Measurements from ENCODE around the gene SIM2.

The SIM2 gene

DNA sequence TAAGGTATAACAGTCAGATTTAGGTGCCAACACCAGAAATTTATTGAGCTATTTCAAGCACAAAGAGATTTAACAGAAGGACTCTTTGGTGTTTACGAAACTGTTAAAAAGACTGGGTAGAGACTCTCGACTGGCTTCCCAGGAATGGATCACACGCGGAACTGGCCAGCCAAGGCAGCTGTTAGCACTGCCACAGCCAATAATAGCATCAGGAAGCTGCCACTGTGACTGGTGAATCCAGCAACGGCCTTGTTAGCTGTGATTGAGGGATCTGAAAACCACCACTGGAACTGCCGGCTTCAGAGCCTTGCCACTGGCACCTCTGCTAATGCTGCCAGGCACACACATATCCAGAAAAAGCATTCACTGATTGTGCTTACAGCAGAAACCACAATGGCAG is 10.6 kb upstream of the SIM2 start:
- DNase-seq (ENCODE audit: low spot score), result no peak

DNA sequence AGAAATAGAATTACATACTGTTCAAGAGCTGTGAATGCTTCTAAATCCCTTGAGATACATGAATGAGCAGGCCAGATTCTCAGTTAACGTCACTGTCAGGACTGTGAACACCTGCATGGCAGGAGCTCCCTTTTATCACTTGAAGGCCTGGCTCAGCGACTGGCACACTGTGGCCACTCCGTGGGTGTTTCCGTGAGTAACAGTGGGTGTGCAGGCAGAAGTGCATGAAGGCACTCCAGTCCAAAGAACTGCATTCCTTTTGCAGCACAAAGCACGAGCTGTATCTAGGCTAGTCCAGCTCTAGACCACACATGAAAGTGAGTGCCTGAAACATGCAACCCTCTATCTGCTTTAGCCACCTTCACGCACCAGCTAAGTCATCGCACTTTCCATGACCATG is 9.6 kb upstream of the SIM2 start:
- DNase-seq (ENCODE audit: low spot score), result no peak

DNA sequence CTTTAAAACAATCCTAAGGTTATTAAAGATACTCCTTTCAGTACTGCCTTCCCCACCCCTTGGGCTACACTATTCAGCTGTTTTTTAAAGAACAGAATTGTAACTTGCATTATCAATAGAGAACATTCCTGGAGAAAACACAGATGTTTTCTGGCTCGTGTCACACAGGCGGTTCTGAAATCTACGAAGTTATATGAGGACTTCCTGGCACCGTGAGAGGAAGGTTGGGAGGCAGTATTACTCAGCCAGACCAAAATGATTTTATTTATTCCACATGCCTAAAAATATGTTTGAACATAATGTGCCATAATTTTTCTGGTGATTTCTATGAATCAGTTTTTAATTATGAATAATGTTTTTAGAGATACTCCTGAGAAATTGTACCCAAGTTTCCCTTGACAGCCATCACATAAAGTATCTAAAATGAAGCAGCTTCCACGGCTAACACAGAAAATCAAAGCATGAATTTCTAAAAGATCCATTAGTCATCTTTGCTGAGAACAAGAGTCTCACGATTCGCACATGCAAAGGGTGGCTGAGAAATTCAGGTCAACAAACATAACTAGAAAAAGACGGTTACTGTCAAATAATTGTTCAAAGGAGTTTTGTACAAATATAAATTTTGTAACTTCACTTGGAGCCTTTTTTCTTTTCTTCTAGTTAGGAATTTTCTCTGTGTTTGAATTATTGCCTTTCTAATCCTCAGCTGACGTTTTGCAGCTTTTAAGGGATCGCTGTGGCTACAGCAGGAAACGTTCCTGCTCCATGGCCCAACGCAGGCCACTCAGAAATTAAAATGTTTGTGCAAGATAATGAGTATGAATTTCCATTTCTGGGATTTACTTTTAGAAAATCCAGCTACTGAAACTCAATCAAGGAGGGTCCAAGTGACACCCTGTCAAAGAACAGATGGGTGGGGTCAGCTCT is 8.0 kb upstream of the SIM2 start:
- DNase-seq (ENCODE audit: low spot score), result no peak

DNA sequence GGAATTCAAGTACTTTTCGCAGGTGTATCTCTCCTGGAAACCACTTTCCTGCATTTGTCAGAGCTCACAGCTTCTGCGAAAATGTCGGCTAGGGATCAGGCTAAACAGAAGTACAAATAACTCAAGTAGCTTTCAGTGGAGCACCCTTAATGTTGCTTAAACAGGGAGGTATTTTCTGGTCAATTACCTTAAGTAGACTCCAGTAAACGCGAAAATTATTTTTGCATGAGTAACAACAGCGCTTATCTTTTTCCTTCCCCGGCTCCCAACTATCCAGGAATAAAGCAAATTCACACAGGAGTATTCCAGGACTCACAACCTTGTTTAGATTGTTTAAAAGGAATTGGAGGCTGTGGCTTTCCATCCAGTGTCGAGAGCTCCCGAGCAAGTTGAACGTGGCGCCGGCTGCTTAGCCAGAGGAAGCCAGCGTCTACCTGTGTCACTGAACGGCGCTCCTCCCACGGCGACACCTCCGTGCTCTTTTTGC is 7.3 kb upstream of the SIM2 start:
- no peak for DNase-seq (ENCODE audit: low spot score)

DNA sequence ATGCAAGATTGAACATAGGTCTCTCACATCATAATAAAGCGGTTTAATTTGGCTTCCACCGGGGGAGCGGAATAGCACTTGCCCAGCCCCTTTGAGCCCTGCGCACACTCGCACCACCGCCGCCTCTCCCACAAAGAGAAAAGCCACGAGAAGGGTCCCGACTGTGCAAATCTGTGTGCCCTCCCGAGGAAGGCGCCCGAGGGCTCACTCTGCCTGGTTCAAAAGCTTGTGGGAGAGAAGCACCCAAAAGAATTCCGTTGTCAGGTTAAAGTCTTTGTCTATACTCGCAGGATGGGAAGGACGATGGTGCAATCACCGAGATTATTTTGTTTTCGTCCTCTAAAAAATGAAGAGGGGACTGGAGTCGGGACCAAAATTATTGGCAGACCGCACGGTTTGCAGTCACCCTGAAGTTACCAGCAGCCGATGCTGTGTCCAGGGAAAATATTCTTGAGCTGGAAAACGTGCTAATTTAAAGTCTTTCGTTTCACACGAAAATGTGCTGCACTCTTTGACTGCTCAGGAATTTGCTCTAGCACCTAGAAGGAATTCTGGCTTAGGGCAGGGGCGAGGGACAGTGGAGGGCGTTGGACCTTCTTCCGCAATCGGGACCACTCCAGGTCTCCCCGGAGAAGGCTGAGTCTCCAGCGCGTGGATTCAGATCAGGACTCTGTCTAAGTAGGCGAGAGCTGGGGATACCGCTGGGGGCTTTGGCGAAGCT is 6.6 kb upstream of the SIM2 start:
- DNase-seq (ENCODE audit: low spot score), result no peak

DNA sequence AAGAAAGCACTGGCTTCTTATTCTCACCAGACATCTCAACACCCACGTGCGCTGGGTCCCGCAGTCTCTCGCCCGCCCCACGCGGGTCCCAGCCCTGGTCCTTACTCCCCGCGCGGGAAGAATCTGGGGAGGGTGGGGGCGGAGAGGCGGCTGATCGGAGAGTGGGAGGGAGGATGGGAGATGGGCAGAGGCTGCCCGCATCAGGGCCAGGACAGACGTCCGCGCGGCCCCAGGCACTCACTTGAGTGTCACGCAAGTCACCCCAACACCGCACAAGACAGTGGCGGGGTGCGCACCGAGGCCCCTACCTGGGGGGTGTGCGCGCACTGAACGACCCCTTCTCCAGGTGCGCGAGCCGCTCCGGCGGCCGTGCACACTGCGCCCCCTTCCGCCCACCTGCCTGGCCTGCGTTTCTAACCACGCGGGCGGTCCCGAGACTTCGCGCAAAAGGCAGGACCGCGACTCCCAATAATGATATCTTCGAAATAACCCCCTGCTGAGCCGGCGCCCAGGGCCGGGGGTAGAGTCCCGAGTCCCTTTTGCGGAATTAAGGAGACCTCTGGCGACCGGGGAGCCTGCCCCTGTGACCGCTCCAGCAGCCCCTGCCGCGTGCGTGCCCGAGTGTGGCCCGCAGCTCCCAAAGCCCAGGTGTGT is 6.0 kb upstream of the SIM2 start:
- DNase-seq (ENCODE audit: low spot score), result no peak

DNA sequence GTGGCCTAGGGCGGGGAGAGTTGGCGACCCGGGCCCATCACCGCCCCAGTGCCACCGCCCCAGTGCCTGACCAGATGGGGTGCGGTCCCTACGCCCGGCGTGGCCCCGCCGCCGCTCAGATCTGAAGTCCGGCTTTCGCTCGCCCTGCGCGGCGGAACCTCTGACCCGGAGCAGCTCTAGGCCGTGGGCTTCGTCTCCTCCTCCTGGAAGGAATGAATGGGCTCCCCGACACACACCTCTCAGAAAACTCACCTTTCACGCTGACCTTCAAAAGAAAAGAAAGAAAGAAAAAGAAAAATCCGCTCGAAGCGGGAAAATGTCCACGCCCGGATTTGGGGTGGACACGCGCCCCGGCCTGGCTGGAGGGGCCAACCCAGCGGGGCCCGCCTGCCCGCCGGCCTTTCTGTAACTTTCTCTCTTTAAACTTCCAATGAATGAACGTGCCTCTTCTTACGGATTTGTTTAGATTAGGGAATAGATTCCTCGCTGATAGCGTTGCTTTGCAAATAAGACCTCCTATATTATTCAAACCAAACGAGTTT is 5.4 kb upstream of the SIM2 start:
- no peak for DNase-seq (ENCODE audit: low spot score)

DNA sequence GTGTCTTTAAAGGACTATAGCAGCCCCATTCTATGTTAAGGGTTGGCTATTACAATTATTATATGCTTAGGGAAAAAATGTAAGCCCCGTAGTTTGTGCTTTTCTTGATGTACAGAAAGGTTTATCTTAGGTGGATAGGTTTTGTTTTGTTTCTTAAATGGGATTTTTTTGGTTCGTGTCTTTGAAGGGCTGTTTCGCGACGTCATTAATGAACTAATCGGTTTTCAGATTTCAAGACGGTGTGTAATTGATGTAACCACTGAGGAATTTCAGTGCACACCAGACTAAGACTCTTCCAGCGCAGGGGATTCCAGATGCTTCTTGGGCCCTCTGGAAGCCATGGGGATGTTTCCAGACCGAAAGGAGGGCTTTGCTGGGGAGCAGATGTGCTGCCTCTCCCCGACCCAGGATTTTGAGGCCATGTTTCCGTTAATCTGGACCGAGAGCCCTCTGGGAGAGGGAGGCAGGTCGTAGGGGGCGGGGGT is 4.8 kb upstream of the SIM2 start:
- DNase-seq (ENCODE audit: low spot score), result no peak

DNA sequence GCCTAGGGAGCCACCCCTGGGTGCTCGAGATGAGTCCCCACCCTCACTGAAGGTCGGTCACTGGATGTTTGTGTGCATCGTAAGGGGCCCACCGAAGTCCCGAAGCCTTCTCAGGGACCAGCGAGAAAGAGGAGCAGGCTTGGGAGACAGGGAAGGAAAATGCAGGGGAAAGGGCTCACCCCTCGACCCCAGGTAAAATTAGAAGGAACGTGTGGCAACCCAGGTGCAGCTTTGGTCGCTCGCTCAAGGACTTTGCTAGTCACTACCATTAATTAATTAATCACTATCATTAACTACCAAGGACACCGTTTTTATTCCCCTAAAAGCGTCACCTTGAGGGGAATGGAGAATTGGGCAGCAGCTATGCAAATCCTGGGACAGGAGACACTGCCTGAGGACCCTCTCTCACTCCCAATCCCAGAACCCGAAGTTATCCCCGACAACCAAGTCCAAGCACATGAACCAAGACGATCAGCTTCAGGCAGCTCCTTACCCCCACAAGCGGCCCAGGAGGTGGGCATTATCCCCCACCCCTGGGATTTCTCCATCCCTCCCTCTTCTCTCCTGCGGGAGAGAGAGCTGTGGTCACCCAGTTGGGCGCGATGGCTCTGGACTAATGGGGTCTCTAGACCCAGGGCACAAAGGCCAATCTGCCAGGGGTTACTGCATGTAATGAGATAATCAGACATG is 4.2 kb upstream of the SIM2 start:
- DNase-seq (ENCODE audit: low spot score), result no peak

DNA sequence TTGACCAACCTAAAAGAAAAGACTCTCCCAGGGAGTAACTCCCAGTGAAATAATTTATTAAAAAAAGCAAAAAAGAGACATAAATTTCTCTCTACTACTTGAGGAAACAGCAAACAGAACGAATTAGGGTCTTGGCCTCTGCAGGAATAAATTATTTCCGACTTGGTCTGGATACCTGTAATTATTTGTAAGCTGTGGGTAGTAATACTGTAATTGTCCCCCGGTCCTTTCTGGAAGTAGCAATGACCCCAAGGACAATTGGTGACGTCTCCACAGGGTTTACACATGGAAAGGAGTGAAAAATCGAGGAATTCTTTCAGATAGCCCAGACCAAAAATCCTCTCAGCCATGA is 3.7 kb upstream of the SIM2 start:
- no peak for DNase-seq (ENCODE audit: low spot score)

DNA sequence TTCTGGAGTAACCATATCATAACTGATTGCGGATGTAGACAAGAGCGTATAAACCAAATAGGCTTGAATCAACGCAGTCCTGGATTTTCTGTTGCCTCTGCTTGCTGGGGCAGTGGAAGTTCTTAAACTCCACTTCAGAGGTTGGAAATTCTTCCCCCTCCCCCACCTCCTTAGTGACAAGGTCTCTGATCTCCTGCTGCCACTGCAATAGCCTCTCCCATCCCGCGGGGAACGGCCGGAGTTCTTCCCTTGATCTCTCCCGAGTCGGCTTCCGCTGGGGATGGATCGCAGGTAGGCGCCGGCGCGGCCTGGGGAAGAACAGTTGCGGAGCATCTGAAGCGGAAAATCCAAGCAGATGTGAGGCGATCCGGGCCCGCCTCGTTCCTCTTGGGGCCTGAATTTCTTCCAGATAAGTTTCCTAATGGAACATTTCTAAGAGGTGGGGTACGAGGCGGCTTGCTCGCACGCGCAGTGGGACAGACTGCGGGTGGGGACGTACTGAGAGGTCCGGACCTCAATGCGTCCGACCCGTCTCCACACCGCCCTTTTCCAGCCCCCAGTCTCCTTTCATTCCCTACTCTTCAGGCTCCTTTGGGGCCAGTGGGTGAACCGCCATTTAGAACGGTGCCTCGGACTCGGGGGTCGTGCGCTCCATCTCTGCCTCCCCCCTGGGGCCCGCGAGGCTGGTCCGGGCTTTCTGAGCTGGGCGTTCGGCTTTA is 3.1 kb upstream of the SIM2 start:
- no peak for DNase-seq (ENCODE audit: low spot score)

DNA sequence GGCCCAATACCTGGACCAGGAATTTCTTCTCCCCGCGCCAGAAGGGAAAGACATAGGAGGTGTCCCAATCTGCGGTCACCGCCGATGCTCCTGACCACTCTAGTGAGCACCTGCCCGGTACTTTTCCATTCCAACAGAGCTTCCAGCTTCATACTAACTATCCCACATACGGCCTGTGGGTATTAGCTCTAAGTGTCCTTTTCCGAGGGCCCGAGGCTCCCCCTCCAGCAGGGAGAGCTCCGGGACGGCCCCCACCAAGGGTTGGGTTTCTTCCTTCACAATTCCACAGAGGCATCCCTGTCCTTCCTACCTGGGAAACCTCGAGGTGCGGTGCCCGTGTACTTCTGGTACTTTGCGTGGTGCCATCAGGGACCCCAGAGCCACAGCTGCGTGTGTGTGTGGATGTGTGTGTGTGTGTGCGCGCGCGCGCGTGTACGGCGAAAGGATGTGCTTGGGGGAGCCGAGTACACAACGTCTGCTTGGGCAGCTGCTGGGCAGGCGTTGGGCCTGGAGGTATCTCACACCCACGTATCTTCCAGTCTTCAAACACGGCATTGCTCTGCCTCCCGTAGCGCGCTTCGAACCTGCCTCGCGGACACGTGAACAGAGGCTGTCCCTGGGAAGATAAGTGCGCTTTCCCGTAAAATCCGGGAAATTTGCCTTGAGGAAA is 2.4 kb upstream of the SIM2 start:
- no peak for DNase-seq (ENCODE audit: low spot score)

DNA sequence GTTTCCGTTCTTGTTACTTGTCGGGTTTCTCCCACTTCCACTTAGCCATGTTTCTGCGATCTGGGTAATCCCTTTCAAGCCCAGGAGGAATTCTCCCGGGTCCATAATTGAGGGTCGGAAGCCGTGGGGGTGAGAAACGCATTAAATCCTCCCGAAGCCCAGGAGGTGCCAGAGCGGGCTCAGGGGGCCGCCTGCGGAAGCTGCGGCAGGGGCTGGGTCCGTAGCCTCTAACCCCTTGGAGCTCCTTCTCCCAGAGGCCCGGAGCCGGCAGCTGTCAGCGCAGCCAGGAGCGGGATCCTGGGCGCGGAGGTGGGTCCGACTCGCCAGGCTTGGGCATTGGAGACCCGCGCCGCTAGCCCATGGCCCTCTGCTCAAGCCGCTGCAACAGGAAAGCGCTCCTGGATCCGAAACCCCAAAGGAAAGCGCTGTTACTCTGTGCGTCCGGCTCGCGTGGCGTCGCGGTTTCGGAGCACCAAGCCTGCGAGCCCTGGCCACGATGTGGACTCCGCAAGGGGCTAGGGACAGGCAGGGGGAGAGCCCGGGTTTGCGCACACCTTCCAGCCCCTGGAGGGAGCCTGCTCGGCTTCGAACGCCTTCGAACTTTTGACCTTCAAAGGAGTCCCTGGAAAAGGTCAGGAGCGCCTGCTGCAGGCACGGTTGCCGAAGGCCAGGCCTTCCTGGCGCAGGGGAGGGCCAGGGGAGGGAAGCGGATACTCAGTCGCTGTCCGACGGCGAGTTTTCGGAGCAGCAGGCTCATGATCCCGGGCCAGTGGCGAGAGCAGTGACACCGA is 1.7 kb upstream of the SIM2 start:
- DNase-seq (ENCODE audit: low spot score), result no peak

DNA sequence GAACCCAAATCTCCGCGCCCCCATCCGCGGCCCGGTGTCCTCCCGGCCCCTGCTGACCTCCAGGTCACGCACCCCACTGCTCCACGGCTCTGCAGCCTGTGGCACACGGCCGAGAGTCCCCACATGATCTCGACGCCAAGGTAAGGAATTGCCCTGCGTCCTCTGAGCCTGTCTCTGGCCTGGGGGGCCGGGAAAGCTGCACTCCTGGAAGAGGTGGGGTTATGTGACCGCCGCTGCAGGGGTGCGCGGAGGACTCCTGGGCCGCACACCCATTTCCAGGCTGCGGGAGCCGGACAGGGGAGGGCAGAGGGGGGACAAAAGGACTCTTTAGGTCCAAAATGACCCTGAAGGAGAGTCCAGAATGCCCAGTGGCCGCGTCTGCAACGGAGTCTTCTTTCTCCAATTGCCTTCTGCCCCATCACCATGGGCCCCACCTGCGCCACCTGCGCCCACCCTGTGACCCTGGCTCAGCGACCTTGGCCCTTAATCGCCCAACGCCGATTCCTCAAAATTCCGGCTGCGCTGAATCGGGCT is 997 bp upstream of the SIM2 start:
- DNase-seq (ENCODE audit: low spot score), result no peak

DNA sequence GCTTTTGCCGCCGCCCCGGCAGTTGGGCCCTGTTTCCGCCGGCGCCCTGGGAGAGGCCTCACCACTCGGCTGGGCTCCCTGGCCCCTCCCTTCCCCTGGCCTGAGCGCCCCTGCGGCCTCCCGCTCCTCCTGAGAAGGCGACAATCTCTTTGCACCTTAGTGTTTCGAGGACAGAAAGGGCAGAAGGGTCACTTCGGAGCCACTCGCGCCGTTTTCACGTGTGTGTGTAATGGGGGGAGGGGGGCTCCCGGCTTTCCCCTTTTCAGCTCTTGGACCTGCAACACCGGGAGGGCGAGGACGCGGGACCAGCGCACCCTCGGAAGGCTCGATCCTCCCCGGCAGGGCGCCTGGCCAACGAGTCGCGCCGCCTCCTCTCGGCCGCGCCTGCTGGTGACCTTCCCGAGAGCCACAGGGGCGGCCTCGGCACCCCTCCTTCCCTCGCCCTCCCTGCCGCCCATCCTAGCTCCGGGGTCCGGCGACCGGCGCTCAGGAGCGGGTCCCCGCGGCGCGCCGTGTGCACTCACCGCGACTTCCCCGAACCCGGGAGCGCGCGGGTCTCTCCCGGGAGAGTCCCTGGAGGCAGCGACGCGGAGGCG is 432 bp upstream of the SIM2 start:
- DNase-seq (ENCODE audit: low spot score), result no peak

DNA sequence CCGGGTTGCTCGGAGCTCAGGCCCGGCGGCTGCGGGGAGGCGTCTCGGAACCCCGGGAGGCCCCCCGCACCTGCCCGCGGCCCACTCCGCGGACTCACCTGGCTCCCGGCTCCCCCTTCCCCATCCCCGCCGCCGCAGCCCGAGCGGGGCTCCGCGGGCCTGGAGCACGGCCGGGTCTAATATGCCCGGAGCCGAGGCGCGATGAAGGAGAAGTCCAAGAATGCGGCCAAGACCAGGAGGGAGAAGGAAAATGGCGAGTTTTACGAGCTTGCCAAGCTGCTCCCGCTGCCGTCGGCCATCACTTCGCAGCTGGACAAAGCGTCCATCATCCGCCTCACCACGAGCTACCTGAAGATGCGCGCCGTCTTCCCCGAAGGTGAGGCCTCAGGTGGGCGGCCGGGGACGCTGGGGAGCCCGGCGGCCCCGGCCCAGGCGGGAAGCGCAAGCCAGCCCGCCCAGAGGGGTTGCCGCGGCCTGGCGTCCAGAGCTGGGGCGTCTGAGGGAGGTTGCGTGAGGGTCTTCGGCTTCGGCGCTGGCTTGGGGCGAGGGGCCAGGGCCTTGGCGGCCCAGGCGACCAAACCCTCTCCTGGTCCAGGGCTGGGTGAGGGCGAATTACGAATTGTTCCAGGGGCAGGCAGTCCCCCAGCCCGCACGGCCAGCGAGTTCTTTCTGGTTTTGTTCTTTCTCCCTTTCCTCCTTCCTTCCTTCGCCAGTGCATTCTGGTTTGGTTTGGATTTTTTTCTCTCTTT is 805 bp downstream of the SIM2 start:
- DNase-seq (ENCODE audit: low spot score), result no peak

DNA sequence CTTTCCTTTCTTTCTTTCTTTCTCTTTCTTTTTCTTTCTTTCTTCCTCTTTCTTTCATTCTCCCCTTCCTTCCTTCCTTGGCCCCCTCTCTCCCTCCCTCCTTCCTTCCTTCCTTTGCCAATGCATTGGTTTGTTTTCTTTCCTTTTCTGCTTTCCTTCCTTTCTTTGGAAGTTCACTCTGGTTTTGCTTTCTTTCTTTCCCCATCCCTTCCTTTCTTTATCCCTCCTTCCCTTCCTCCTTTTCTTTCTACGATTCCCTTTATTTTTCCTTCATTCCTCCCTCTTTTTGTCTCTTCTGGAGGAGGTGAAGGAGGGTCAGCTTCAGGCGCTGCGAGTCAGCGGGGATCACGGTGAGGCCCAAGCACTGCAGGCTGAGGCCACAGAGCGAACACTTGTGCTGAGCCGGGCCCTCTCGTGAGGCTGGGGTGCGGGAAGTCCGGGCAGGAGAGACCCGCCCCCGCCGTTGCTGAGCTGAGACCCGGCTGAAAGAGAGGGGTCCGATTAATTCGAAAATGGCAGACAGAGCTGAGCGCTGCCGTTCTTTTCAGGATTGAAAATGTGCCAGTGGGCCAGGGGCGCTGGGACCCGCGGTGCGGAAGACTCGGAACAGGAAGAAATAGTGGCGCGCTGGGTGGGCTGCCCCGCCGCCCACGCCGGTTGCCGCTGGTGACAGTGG is 1.5 kb downstream of the SIM2 start:
- no peak for DNase-seq (ENCODE audit: low spot score)

All from putamen (tissue), 1 donor.